Measurements from ENCODE around the gene RBM17. TPM values are rescaled to one million over a fixed set of nuclear protein-coding genes. Genes with fewer than 3 reads are reported as not detected.

RBM17 gene
- total RNA-seq, 6 experiments from 2014 or later = 11.9 to 40.6 (median 28.1) TPM

- intact Hi-C loops (cut with DNase I) = no loop called here
- Histone ChIP-seq H3K9me3 (no peaks in the 10 kb centered on the region), H3K4me1 (peaks cover 0 to 10% (median 0%) of the 10 kb centered on the region in 4 donors), H3K4me3 (no peak overlapping the region), H3K27ac (no peak overlapping the region), H3K27me3 (no peaks in the 10 kb centered on the region), H3K36me3 (no peaks in the 10 kb centered on the region)
- DNase-seq = no peak
- TF ChIP-seq POLR2A (IDR thresholded peaks at IDR 0.05) = no peak
- TF ChIP-seq CTCF (IDR thresholded peaks at IDR 0.05) = no peak
- ATAC-seq = no peak
- WGBS (ENCODE audit: insufficient coverage, low coverage, low lambda C conversion rate, missing lambda C conversion rate) = 78% methylated on average over 4 of the region's 7 CpGs
Observed at GRCh38 chr10:6047847-6048246, 41.0 kb upstream of the RBM17 start.

- Histone ChIP-seq H3K9me3 (no peaks in the 10 kb centered on the region), H3K4me1 (peaks cover 0 to 10% (median 2%) of the 10 kb centered on the region in 4 donors), H3K27me3 (no peaks in the 10 kb centered on the region), H3K27ac (no peak overlapping the region), H3K36me3 (no peaks in the 10 kb centered on the region), H3K4me3 (no peak overlapping the region)
- TF ChIP-seq CTCF (IDR thresholded peaks at IDR 0.05) (no peak), POLR2A (IDR thresholded peaks at IDR 0.05) (no peak)
- 68% methylated on average over 2 of the region's 7 CpGs for WGBS (ENCODE audit: insufficient coverage, low coverage, low lambda C conversion rate, missing lambda C conversion rate)
- intact Hi-C loops (cut with DNase I) = no loop called here
- DNase-seq (no peak), ATAC-seq (no peak)
Observed at GRCh38 chr10:6048281-6049030, 40.4 kb upstream of the RBM17 start.

GRCh38 chr10:6049031-6049400, 39.8 kb upstream of the RBM17 start:
- WGBS (ENCODE audit: insufficient coverage, low coverage, low lambda C conversion rate, missing lambda C conversion rate) = no CpG with 5 or more reads among the region's 2 CpGs
- H3K27ac ChIP-seq = no peak overlapping the region

GRCh38 chr10:6050801-6051445, 37.9 kb upstream of the RBM17 start:
- intact Hi-C loops (cut with DNase I) = no loop called here
- Histone ChIP-seq H3K36me3 (no peaks in the 10 kb centered on the region), H3K4me1 (peaks cover 0 to 22% (median 8%) of the 10 kb centered on the region in 4 donors), H3K27ac (peak overlapping the region; percentile 72 to 79 (median 76)), H3K9me3 (no peaks in the 10 kb centered on the region), H3K27me3 (no peaks in the 10 kb centered on the region), H3K4me3 (peak overlapping the region; percentile 27 to 48 (median 27))
- ATAC-seq (peak; percentile 86 to 91 (median 88)), DNase-seq (peak; percentile 79 to 82 (median 82))
- TF ChIP-seq CTCF (IDR thresholded peaks at IDR 0.05) (peak; percentile 24 to 59 (median 56)), POLR2A (IDR thresholded peaks at IDR 0.05) (peak; percentile 29)
- 0% methylated on average over 18 of the region's 18 CpGs for WGBS (ENCODE audit: insufficient coverage, low coverage, low lambda C conversion rate, missing lambda C conversion rate)

More at GRCh38 chr10:6049031-6049400, 39.8 kb upstream of the RBM17 start:
- no peak for TF ChIP-seq CTCF (IDR thresholded peaks at IDR 0.05)
- TF ChIP-seq POLR2A (IDR thresholded peaks at IDR 0.05) = no peak
- ATAC-seq (no peak), DNase-seq (no peak)
- Histone ChIP-seq H3K4me3 (no peak overlapping the region), H3K36me3 (no peaks in the 10 kb centered on the region), H3K4me1 (peaks cover 0 to 16% (median 5%) of the 10 kb centered on the region in 4 donors), H3K27me3 (no peaks in the 10 kb centered on the region), H3K9me3 (no peaks in the 10 kb centered on the region)
- intact Hi-C loops (cut with DNase I) = no loop called here
